Hepatocyte (in vitro differentiated cells): ENCODE data around the gene MUC2. TPM values are rescaled to one million over a fixed set of nuclear protein-coding genes. Genes with fewer than 3 reads are reported as not detected.

Experiments
- DNase-seq: peaks from one replicate; pipeline ENCODE4 v3.0.0-alpha.2; 2016; ENCODE audit warnings: low spot score
- H2AFZ ChIP-seq: fragments of 200-600 bp; sonication (generic); 2 replicates; pipeline ENCODE4 v1.6.0; 2016; ENCODE audit warnings: antibody characterized with exemption, mild to moderate bottlenecking
- H3K27ac ChIP-seq: fragments of 200-600 bp; sonication (generic); 2 replicates; pipeline ENCODE4 v1.5.1; 2016; ENCODE audit warnings: mild to moderate bottlenecking
- H3K27me3 ChIP-seq: fragments of 200-600 bp; sonication (generic); 2 replicates; pipeline ENCODE4 v1.6.1; 2016
- H3K36me3 ChIP-seq: fragments of 200-600 bp; sonication (generic); replicated peaks from 2 replicates; pipeline ENCODE4 v1.5.1; 2016; ENCODE audit warnings: low read depth; ENCODE audit not compliant: insufficient read depth
- H3K4me1 ChIP-seq: fragments of 200-600 bp; sonication (generic); 2 replicates; pipeline ENCODE4 v1.5.1; 2016; ENCODE audit warnings: mild to moderate bottlenecking, moderate library complexity; ENCODE audit not compliant: insufficient read depth
- H3K4me2 ChIP-seq: fragments of 200-600 bp; sonication (generic); 2 replicates; pipeline ENCODE4 v1.6.0; 2016
- H3K4me3 ChIP-seq: fragments of 200-600 bp; sonication (generic); 2 replicates; pipeline ENCODE4 v1.5.1; 2016; ENCODE audit warnings: mild to moderate bottlenecking
- H3K79me2 ChIP-seq: fragments of 200-600 bp; sonication (generic); 2 replicates; pipeline ENCODE4 v1.6.0; 2017; ENCODE audit warnings: mild to moderate bottlenecking
- H3K9me2 ChIP-seq: fragments of 200-600 bp; sonication (generic); replicated peaks from 2 replicates; pipeline ENCODE4 v1.6.0; 2017; ENCODE audit warnings: mild to moderate bottlenecking; ENCODE audit not compliant: insufficient read depth
- H3K9me3 ChIP-seq: fragments of 200-600 bp; sonication (generic); 2 replicates; pipeline ENCODE4 v1.5.1; 2016; ENCODE audit warnings: low read depth, mild to moderate bottlenecking
- H4K20me1 ChIP-seq: fragments of 200-600 bp; sonication (generic); 2 replicates; pipeline ENCODE4 v1.6.0; 2016; ENCODE audit warnings: mild to moderate bottlenecking; ENCODE audit not compliant: insufficient read depth, poor library complexity, severe bottlenecking
- EZH2 ChIP-seq: fragments of 200-600 bp; sonication (generic); IDR thresholded peaks from 2 replicates; pipeline ENCODE4 v1.6.1; 2016; ENCODE audit warnings: antibody characterized with exemption, mild to moderate bottlenecking, borderline replicate concordance
- EZH2phosphoT487 ChIP-seq: fragments of 200-600 bp; sonication (generic); IDR thresholded peaks from one replicate; pipeline ENCODE4 v1.6.1; 2018; ENCODE audit warnings: antibody characterized with exemption, mild to moderate bottlenecking, low read depth, moderate library complexity; ENCODE audit not compliant: unreplicated experiment, severe bottlenecking
- WGBS: methylation state at CpG from one replicate; pipeline ENCODE4 v1.1.6; 2016; ENCODE audit warnings: low lambda C conversion rate; ENCODE audit errors: missing lambda C conversion rate; 5-methylcytosine and 5-hydroxymethylcytosine counted together
- polyA plus RNA-seq: library from polyadenylated mRNA; unstranded; fragments of >200 nt; fragmentation: Nextera tagmentation; extraction: Ambion mirVana; gene quantifications from 2 replicates; pipeline ENCODE4 v1.2.1, GENCODE V29; 2016
- total RNA-seq: library from RNA; depleted of rRNA; stranded (reverse); fragments of >200 nt; gene quantifications from 2 replicates; pipeline ENCODE4 v1.2.3, GENCODE V29; 2014
- TF ChIP-seq, protein P1 (sequence below): fragments of 200-600 bp; sonication (generic); IDR thresholded peaks from 2 replicates; pipeline ENCODE4 v1.5.1; 2016; ENCODE audit warnings: antibody characterized with exemption, mild to moderate bottlenecking; ENCODE audit not compliant: poor library complexity

MUC2 gene
- total and polyA plus RNA-seq, 2 experiments from 2014 or later = 0.77 to 6.7 TPM

DNA sequence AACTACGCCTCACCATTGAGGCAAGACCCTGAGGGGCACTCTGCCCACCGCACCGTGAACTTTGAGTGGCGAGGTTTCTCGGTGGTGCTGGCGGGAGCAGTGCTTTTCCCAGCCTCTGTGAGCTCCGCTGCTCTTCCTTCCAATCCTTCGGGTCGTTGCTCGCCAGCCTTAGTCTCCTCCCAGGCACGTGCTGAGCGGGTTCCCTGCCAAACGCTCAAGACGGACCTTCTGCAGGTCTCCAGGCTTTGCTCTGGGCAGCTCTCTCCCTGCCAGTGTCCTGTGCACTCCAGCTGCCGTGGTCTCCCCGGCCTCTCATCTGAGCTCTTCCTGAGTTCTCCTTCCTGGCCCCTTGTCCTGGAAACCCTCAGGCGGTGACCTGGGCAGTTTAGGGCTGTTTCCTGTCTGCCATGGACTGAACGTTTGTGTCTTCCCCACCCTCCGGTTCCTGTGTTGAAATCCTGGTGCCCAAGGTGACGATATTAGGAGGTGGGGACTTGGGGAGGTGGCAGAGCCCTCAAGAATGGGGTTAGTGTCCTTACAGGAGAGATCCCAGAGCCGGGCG is 27.0 kb upstream of the MUC2 start:
- WGBS = 85% methylated on average over 22 of the region's 22 CpGs
- no peak overlapping the region for H3K4me3 ChIP-seq
- no peaks in the 10 kb centered on the region for H3K36me3 ChIP-seq
- H3K9me3 ChIP-seq = no peaks in the 10 kb centered on the region
- no peaks in the 10 kb centered on the region for H3K79me2 ChIP-seq
- no peak overlapping the region for H3K27ac ChIP-seq
- no peak overlapping the region for H3K4me2 ChIP-seq
- no peak for DNase-seq
- H3K4me1 ChIP-seq = no peaks in the 10 kb centered on the region
- H4K20me1 ChIP-seq = no peaks in the 10 kb centered on the region
- no peaks in the 10 kb centered on the region for H3K9me2 ChIP-seq
- peaks cover 4% of the 10 kb centered on the region for H3K27me3 ChIP-seq
- no peak overlapping the region for H2AFZ ChIP-seq
- TF ChIP-seq, protein P1, sequence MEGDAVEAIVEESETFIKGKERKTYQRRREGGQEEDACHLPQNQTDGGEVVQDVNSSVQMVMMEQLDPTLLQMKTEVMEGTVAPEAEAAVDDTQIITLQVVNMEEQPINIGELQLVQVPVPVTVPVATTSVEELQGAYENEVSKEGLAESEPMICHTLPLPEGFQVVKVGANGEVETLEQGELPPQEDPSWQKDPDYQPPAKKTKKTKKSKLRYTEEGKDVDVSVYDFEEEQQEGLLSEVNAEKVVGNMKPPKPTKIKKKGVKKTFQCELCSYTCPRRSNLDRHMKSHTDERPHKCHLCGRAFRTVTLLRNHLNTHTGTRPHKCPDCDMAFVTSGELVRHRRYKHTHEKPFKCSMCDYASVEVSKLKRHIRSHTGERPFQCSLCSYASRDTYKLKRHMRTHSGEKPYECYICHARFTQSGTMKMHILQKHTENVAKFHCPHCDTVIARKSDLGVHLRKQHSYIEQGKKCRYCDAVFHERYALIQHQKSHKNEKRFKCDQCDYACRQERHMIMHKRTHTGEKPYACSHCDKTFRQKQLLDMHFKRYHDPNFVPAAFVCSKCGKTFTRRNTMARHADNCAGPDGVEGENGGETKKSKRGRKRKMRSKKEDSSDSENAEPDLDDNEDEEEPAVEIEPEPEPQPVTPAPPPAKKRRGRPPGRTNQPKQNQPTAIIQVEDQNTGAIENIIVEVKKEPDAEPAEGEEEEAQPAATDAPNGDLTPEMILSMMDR = no peak
- no peak for TF ChIP-seq EZH2phosphoT487
- no peak for TF ChIP-seq EZH2

DNA sequence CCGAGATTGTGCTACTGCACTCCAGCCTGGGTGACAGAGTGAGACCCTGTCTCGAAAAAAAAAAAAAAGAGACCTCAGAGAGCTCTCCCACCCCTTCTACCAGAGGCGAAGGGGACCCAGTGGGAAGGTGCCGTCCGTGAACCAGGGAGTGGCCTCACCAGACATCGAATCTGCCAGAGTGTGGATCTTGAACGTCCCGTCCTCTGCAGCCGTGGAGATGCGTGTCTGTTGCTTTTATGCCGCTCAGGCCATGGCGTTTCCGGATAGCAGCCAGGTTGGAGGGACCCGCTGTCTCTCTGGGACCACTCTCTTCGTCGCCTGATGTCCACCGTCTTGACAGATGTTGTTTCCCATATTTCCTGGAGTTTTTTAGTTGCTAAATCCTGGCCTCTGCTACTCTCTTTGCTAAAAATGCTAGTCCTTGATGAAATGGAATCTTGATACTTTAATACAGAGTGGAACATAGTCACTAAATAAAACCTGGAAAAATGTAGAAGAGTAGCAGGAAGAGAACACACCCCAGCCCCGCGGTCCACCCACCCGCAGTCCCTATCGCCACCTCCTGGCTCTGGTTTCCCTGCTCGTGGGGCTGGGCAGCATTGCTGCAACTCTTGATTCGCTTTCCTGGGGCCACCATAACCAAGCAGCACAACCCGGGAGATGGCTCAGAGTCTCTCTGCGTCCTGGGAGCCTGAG is 26.2 kb upstream of the MUC2 start:
- no peak for DNase-seq
- no peaks in the 10 kb centered on the region for H3K9me2 ChIP-seq
- TF ChIP-seq EZH2 (no peak), EZH2phosphoT487 (no peak)
- TF ChIP-seq, protein P1 = no peak

GRCh38 chr11:1049071-1049405 is 25.6 kb upstream of the MUC2 start:
- TF ChIP-seq EZH2 (no peak), EZH2phosphoT487 (no peak)
- TF ChIP-seq, protein P1 = no peak
- WGBS = 97% methylated on average over 6 of the region's 6 CpGs
- Histone ChIP-seq H3K36me3 (no peaks in the 10 kb centered on the region), H3K4me3 (no peak overlapping the region), H3K79me2 (no peaks in the 10 kb centered on the region), H3K9me3 (no peaks in the 10 kb centered on the region), H3K27me3 (peaks cover 4% of the 10 kb centered on the region), H3K4me1 (no peaks in the 10 kb centered on the region), H3K9me2 (no peaks in the 10 kb centered on the region), H2AFZ (no peak overlapping the region), H3K4me2 (no peak overlapping the region), H3K27ac (no peak overlapping the region), H4K20me1 (no peaks in the 10 kb centered on the region)
- no peak for DNase-seq

More for the DNA sequence above, 26.2 kb upstream of the MUC2 start:
- no peak overlapping the region for H3K4me2 ChIP-seq
- H3K36me3 ChIP-seq = no peaks in the 10 kb centered on the region
- H2AFZ ChIP-seq = no peak overlapping the region
- peaks cover 4% of the 10 kb centered on the region for H3K27me3 ChIP-seq
- H3K9me3 ChIP-seq = no peaks in the 10 kb centered on the region
- H3K4me1 ChIP-seq = no peaks in the 10 kb centered on the region
- H4K20me1 ChIP-seq = no peaks in the 10 kb centered on the region
- H3K79me2 ChIP-seq = no peaks in the 10 kb centered on the region
- H3K27ac ChIP-seq = no peak overlapping the region
- 81% methylated on average over 25 of the region's 25 CpGs for WGBS
- no peak overlapping the region for H3K4me3 ChIP-seq
